CD4-positive, alpha-beta T cell treated with Interleukin-12 subunit alpha and Interleukin-12 subunit beta, for 1 hour (primary cell): Measurements from ENCODE around the gene C1orf53.

Experiments
- DNase-seq: peaks from one replicate; pipeline ENCODE4 v3.0.0-alpha.2; 2020

Gene C1orf53

GRCh38 chr1:197908716-197909220 is 6.3 kb downstream of the C1orf53 start:
- no peak for DNase-seq

GRCh38 chr1:197909384-197909783 is 7.0 kb downstream of the C1orf53 start:
- no peak for DNase-seq

GRCh38 chr1:197910120-197910991 is 7.9 kb downstream of the C1orf53 start:
- DNase-seq, result no peak

GRCh38 chr1:197911111-197911856 is 8.9 kb downstream of the C1orf53 start:
- no peak for DNase-seq

- no peak for DNase-seq
These were observed 9.6 kb downstream of the C1orf53 start for GRCh38 chr1:197911857-197912696.

- no peak for DNase-seq
These were observed 10.5 kb downstream of the C1orf53 start for GRCh38 chr1:197912739-197913494.

GRCh38 chr1:197913495-197914276 is 11.3 kb downstream of the C1orf53 start:
- DNase-seq, result no peak

- DNase-seq, result no peak
These were observed 12.1 kb downstream of the C1orf53 start for GRCh38 chr1:197914510-197914909.

GRCh38 chr1:197915260-197915861 is 12.9 kb downstream of the C1orf53 start:
- DNase-seq, result no peak

- DNase-seq, result no peak
These were observed 13.6 kb downstream of the C1orf53 start for GRCh38 chr1:197915862-197916499.

- no peak for DNase-seq
These were observed 14.1 kb downstream of the C1orf53 start for GRCh38 chr1:197916500-197916983.

GRCh38 chr1:197917805-197918651 is 15.6 kb downstream of the C1orf53 start:
- DNase-seq, result no peak

GRCh38 chr1:197918807-197919345 is 16.4 kb downstream of the C1orf53 start:
- DNase-seq, result no peak

- DNase-seq, result no peak
These were observed 17.1 kb downstream of the C1orf53 start for GRCh38 chr1:197919346-197920066.

- no peak for DNase-seq
These were observed 17.6 kb downstream of the C1orf53 start for GRCh38 chr1:197920067-197920396.

GRCh38 chr1:197920414-197921117 is 18.1 kb downstream of the C1orf53 start:
- no peak for DNase-seq

- no peak for DNase-seq
These were observed 19.0 kb downstream of the C1orf53 start for GRCh38 chr1:197921235-197922069.
